ENCODE data around the gene KLK4. TPM values are rescaled to one million over a fixed set of nuclear protein-coding genes. Genes with fewer than 3 reads are reported as not detected.

The KLK4 gene
- total RNA-seq, 2 experiments from 2014 or later, result not detected

GRCh38 chr19:50916069-50916468, 4.9 kb upstream of the KLK4 start:
- no peaks in the 10 kb centered on the region for H3K4me1 ChIP-seq (ENCODE audit: insufficient read depth, low read length, poor library complexity, severe bottlenecking)
- H3K4me3 ChIP-seq (ENCODE audit: low read depth, low read length, poor library complexity, severe bottlenecking), result no peak overlapping the region
- H2AFZ ChIP-seq (ENCODE audit: low read length), result no peak overlapping the region
- no peak overlapping the region for H3K27ac ChIP-seq (ENCODE audit: low read depth, low read length, poor library complexity, severe bottlenecking)
- H3K36me3 ChIP-seq (ENCODE audit: insufficient read depth, low read length), result no peaks in the 10 kb centered on the region
- no TSS peak for BruUV-seq (replicated peaks)
- H3K79me2 ChIP-seq (ENCODE audit: insufficient read depth, low read depth, low read length), result no peaks in the 10 kb centered on the region
- H3K4me2 ChIP-seq (ENCODE audit: low read length), result no peak overlapping the region
- H3K9me3 ChIP-seq (ENCODE audit: low read length), result no peaks in the 10 kb centered on the region
- no peaks in the 10 kb centered on the region for H4K20me1 ChIP-seq (ENCODE audit: insufficient read depth, low read length)
- intact Hi-C loops (cut with micrococcal nuclease; ENCODE audit: unreplicated experiment), result no loop called here
- no peak for DNase-seq (ENCODE audit: low spot score)
- no peaks in the 10 kb centered on the region for H3K9me2 ChIP-seq (ENCODE audit: insufficient read depth, low read length)
- ChIA-PET CTCF (ENCODE audit: unreplicated experiment) (no interaction called here), POLR2A (no interaction called here)
- TF ChIP-seq CTCF (conservative IDR thresholded peaks at IDR 0.05; ENCODE audit: low read length) (no peak), EZH2phosphoT487 (IDR thresholded peaks at IDR 0.05; ENCODE audit: borderline replicate concordance, low read depth, low read length) (no peak)

GRCh38 chr19:50912727-50913716, 1.8 kb upstream of the KLK4 start:
- Histone ChIP-seq H3K4me3 (ENCODE audit: low read depth, low read length, poor library complexity, severe bottlenecking) (no peak overlapping the region), H3K36me3 (ENCODE audit: insufficient read depth, low read length) (no peaks in the 10 kb centered on the region), H3K79me2 (ENCODE audit: insufficient read depth, low read depth, low read length) (no peaks in the 10 kb centered on the region), H4K20me1 (ENCODE audit: insufficient read depth, low read length) (no peaks in the 10 kb centered on the region), H3K9me3 (ENCODE audit: low read length) (no peaks in the 10 kb centered on the region), H3K4me2 (ENCODE audit: low read length) (no peak overlapping the region), H3K9me2 (ENCODE audit: insufficient read depth, low read length) (no peaks in the 10 kb centered on the region), H3K27ac (ENCODE audit: low read depth, low read length, poor library complexity, severe bottlenecking) (no peak overlapping the region), H3K4me1 (ENCODE audit: insufficient read depth, low read length, poor library complexity, severe bottlenecking) (no peaks in the 10 kb centered on the region), H2AFZ (ENCODE audit: low read length) (no peak overlapping the region)
- ChIA-PET CTCF (ENCODE audit: unreplicated experiment) (no interaction called here), POLR2A (no interaction called here)
- TF ChIP-seq EZH2phosphoT487 (IDR thresholded peaks at IDR 0.05; ENCODE audit: borderline replicate concordance, low read depth, low read length), result no peak
- TF ChIP-seq CTCF (conservative IDR thresholded peaks at IDR 0.05; ENCODE audit: low read length), result no peak
- intact Hi-C loops (cut with micrococcal nuclease; ENCODE audit: unreplicated experiment), result no loop called here
- no peak for DNase-seq (ENCODE audit: low spot score)
- no TSS peak for BruUV-seq (replicated peaks)

- CTCF ChIA-PET (ENCODE audit: unreplicated experiment), result no interaction called here
- no peaks in the 10 kb centered on the region for H4K20me1 ChIP-seq (ENCODE audit: insufficient read depth, low read length)
- POLR2A ChIA-PET, result no interaction called here
- no peaks in the 10 kb centered on the region for H3K36me3 ChIP-seq (ENCODE audit: insufficient read depth, low read length)
- no peaks in the 10 kb centered on the region for H3K79me2 ChIP-seq (ENCODE audit: insufficient read depth, low read depth, low read length)
- intact Hi-C loops (cut with micrococcal nuclease; ENCODE audit: unreplicated experiment), result no loop called here
- H3K4me1 ChIP-seq (ENCODE audit: insufficient read depth, low read length, poor library complexity, severe bottlenecking), result no peaks in the 10 kb centered on the region
- BruUV-seq (replicated peaks), result no TSS peak
- no peak overlapping the region for H3K4me2 ChIP-seq (ENCODE audit: low read length)
- H3K4me3 ChIP-seq (ENCODE audit: low read depth, low read length, poor library complexity, severe bottlenecking), result no peak overlapping the region
- no peaks in the 10 kb centered on the region for H3K9me3 ChIP-seq (ENCODE audit: low read length)
- DNase-seq (ENCODE audit: low spot score), result no peak
- TF ChIP-seq EZH2phosphoT487 (IDR thresholded peaks at IDR 0.05; ENCODE audit: borderline replicate concordance, low read depth, low read length) (no peak), CTCF (conservative IDR thresholded peaks at IDR 0.05; ENCODE audit: low read length) (no peak)
- H3K27ac ChIP-seq (ENCODE audit: low read depth, low read length, poor library complexity, severe bottlenecking), result no peak overlapping the region
- H2AFZ ChIP-seq (ENCODE audit: low read length), result no peak overlapping the region
- no peaks in the 10 kb centered on the region for H3K9me2 ChIP-seq (ENCODE audit: insufficient read depth, low read length)
Measured at GRCh38 chr19:50912102-50912599, 956 bp upstream of the KLK4 start.
